ENCODE measurements around the gene STARD13.

Gene STARD13

DNA sequence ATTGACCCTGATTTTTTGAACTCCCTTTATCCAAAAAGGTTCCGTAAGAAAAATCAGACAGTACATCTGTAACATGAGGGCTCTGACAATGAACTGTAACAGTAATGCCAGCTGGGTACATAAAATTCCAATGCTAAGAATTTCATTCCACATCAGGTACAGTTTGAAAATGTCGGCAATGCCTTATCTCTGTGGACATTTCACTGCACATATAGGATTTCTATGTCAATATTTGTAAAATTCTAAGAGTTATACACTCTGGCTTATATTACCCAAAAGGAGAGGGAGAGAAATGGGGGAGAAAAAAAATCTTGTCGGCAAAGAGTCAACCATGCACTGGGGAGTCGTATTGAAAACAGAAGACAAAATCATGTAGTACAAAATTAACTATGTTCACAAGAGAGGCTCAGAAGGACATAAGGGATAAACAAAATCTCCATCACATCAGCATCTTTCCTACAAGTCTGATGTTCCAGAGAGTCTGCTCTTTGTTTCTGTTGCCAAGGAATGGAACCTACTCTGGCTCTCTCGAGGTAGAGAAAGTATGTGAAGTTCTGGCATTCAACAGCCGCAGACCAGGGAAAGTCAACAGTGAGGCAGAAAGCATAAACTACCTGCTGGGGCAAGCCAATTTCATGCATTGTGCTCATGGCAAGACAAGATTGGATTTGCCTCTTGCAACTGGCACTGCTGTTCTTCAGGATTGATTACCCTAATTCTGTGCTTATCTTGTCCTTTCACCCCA is 72.4 kb downstream of the STARD13 start:
- Histone ChIP-seq H4K20me1 (no peaks in the 10 kb centered on the region), H3K27ac (no peak overlapping the region), H3K4me3 (no peak overlapping the region), H3K4me2 (no peak overlapping the region), H3K9me3 (no peaks in the 10 kb centered on the region), H3K4me1 (no peaks in the 10 kb centered on the region), H3K9ac (no peak overlapping the region), H3K27me3 (no peaks in the 10 kb centered on the region), H3K36me3 (no peaks in the 10 kb centered on the region)
- no peak for TF ChIP-seq Cebpa-rat (IDR thresholded peaks at IDR 0.05)

DNA sequence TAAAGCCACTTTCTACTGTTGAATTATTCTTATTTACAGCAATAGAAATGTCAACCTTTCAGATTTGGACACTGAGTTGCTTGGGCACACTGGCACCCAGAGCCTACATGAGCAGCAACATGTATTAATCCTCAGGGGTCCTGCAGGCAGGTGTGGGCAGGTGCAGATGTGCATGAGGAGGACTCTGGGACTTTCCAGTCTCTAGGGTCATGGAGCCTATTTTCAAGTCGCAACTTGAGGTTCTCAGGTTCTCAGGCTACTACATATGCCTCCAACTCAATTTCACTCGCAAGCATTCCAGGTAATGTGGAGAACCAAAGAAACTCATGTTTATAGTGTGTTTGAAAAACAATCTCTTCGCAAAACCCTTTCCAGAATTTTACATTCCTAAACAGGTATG is 73.2 kb downstream of the STARD13 start:
- Histone ChIP-seq H3K9me3 (no peaks in the 10 kb centered on the region), H3K4me3 (no peak overlapping the region), H3K27me3 (no peaks in the 10 kb centered on the region), H3K36me3 (no peaks in the 10 kb centered on the region), H3K9ac (no peak overlapping the region), H3K27ac (no peak overlapping the region), H3K4me1 (peaks cover 3% of the 10 kb centered on the region; the same call in 1 of the 2 replicates), H4K20me1 (no peaks in the 10 kb centered on the region), H3K4me2 (no peak overlapping the region)
- TF ChIP-seq Cebpa-rat (IDR thresholded peaks at IDR 0.05): no peak

GRCh38 chr13:33210090-33210489 is 75.5 kb downstream of the STARD13 start:
- Histone ChIP-seq H3K4me2 (no peak overlapping the region), H4K20me1 (no peaks in the 10 kb centered on the region), H3K4me3 (no peak overlapping the region), H3K27me3 (no peaks in the 10 kb centered on the region), H3K9ac (no peak overlapping the region), H3K36me3 (no peaks in the 10 kb centered on the region), H3K27ac (no peak overlapping the region), H3K9me3 (no peaks in the 10 kb centered on the region), H3K4me1 (peaks cover 26% of the 10 kb centered on the region)
- TF ChIP-seq Cebpa-rat (IDR thresholded peaks at IDR 0.05): no peak

DNA sequence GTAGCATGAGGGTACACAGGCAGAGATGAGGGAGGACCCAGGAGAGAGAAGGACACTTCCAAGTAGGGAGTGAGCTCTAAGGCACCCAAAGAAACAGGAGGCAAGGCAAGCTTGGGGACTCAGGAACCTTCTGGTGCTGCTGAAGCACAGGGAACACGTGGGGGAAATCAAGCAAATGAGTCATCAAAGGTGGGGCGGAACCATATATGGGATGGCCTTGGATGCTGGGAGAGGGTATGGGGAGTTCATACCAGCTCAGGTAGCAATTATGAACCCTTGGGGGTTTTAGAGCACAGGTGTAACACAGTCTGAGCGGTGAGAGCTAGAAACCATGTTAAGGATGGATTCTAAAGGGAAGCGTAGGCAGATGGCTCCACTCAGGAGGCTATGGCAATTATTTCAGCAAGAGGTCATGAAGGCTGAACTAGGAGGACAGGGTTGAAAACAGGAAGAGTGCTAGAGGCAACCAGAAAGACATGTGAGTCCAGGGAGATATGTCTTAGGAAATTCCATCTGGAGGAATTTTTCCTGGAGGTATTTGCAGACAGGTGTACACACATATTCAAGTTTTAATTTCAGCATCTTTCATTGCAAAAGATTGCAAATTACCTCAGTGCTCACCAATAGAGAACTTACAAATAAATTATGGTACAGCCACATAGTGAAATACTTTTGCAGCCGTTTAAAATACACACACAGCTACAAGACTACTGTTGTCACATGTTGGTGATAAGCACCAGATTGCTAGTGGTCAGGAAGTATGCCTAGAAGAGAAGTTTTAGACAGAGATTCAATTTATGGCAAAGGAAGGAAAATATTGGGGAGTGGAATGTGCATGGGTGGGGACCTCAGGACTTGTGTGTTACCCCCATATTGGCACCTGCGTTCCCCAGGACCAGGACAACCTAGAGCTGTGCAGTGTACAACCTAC is 77.0 kb downstream of the STARD13 start:
- peaks cover 41% of the 10 kb centered on the region for H3K4me1 ChIP-seq
- no peak overlapping the region for H3K9ac ChIP-seq
- no peaks in the 10 kb centered on the region for H3K36me3 ChIP-seq
- no peak overlapping the region for H3K4me2 ChIP-seq
- no peak for TF ChIP-seq Cebpa-rat (IDR thresholded peaks at IDR 0.05)
- H3K27me3 ChIP-seq: no peaks in the 10 kb centered on the region
- H3K9me3 ChIP-seq: no peaks in the 10 kb centered on the region
- no peak overlapping the region for H3K27ac ChIP-seq
- no peaks in the 10 kb centered on the region for H4K20me1 ChIP-seq
- no peak overlapping the region for H3K4me3 ChIP-seq

DNA sequence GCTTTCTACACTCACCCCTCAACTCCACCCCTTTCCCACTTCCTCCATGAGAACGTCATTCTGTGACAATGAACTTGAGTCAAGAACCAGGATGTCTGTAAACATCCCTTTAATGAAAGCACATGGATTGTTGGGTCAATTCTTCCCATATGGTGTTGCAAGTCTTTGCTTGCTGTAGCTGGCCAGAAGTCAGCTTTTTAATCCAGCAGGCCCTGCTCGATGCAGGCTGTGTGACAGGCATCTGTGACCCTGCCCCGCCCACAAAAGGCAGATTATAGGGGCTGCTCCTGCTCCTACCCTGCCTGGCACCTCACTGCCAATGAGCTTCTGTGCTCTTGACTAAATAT is 78.0 kb downstream of the STARD13 start:
- no peak overlapping the region for H3K4me3 ChIP-seq
- no peaks in the 10 kb centered on the region for H3K36me3 ChIP-seq
- no peak for TF ChIP-seq Cebpa-rat (IDR thresholded peaks at IDR 0.05)
- H3K27me3 ChIP-seq: no peaks in the 10 kb centered on the region
- H3K4me1 ChIP-seq: peaks cover 51% of the 10 kb centered on the region
- no peak overlapping the region for H3K4me2 ChIP-seq
- no peaks in the 10 kb centered on the region for H4K20me1 ChIP-seq
- no peaks in the 10 kb centered on the region for H3K9me3 ChIP-seq
- no peak overlapping the region for H3K9ac ChIP-seq
- no peak overlapping the region for H3K27ac ChIP-seq

- Histone ChIP-seq H3K27ac (no peak overlapping the region), H3K9me3 (no peaks in the 10 kb centered on the region), H3K27me3 (no peaks in the 10 kb centered on the region), H3K4me3 (no peak overlapping the region), H3K4me1 (peaks cover 54% of the 10 kb centered on the region), H3K36me3 (no peaks in the 10 kb centered on the region), H4K20me1 (no peaks in the 10 kb centered on the region), H3K9ac (no peak overlapping the region), H3K4me2 (no peak overlapping the region)
- no peak for TF ChIP-seq Cebpa-rat (IDR thresholded peaks at IDR 0.05)
These were observed 78.5 kb downstream of the STARD13 start for GRCh38 chr13:33206945-33207614.

DNA sequence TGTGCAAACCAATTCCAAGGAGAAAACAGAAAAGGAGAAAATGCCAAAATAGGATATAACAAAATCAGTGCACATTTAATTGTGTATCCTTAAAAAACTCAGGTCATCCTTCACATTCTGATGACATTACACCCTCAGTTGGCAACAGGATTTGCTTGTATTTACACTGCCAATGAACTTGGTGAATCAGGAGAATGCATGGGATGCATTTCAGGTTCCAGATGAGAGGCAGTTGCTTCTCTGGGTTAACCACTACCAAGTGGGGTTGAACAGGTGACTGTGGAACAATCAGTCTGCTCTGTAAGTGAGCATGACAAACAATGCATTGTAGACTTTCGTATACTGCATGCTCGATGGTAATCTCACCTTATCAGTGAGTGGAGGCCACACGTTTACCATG is 79.1 kb downstream of the STARD13 start:
- H3K27ac ChIP-seq: no peak overlapping the region

DNA sequence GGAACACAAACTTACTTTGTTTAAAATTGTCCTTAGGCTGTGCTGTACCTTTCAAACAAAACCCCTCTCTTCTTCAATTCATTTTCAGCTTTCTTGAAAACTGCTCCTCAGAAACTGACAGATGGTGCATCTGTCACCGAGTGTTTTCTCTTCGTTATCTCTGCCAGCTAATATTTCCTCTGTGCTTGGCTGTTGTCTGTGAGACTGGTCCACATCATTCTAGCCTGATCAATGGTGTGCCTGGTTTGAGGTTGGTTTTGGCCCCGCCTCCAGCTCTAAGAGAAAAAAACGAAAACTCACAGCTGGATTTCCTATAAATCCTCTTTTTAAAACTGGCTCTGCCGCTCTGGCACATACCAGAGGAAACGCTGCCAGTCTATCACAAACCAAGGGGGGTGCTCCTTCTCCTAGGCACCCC is 79.7 kb downstream of the STARD13 start:
- Histone ChIP-seq H3K4me3 (peak overlapping the region; percentile 31; the same call in 1 of the 2 replicates), H4K20me1 (no peaks in the 10 kb centered on the region), H3K4me2 (peak overlapping the region; percentile 53), H3K27ac (peak overlapping the region; percentile 20; the same call in 1 of the 2 replicates), H3K9me3 (no peaks in the 10 kb centered on the region), H3K36me3 (no peaks in the 10 kb centered on the region), H3K4me1 (peaks cover 54% of the 10 kb centered on the region), H3K9ac (no peak overlapping the region), H3K27me3 (no peaks in the 10 kb centered on the region)
- no peak for TF ChIP-seq Cebpa-rat (IDR thresholded peaks at IDR 0.05)

More for the DNA sequence above, 79.1 kb downstream of the STARD13 start:
- Histone ChIP-seq H3K27me3 (no peaks in the 10 kb centered on the region), H3K4me2 (peak overlapping the region; percentile 53), H3K36me3 (no peaks in the 10 kb centered on the region), H4K20me1 (no peaks in the 10 kb centered on the region), H3K9me3 (no peaks in the 10 kb centered on the region), H3K4me3 (no peak overlapping the region), H3K9ac (no peak overlapping the region), H3K4me1 (peaks cover 54% of the 10 kb centered on the region)
- TF ChIP-seq Cebpa-rat (IDR thresholded peaks at IDR 0.05): no peak

- peak overlapping the region; percentile 53 for H3K4me2 ChIP-seq
- no peaks in the 10 kb centered on the region for H4K20me1 ChIP-seq
- TF ChIP-seq Cebpa-rat (IDR thresholded peaks at IDR 0.05): no peak
- no peaks in the 10 kb centered on the region for H3K9me3 ChIP-seq
- H3K27me3 ChIP-seq: no peaks in the 10 kb centered on the region
- H3K4me1 ChIP-seq: peaks cover 54% of the 10 kb centered on the region
- H3K4me3 ChIP-seq: peak overlapping the region; percentile 31; the same call in 1 of the 2 replicates
- H3K27ac ChIP-seq: peak overlapping the region; percentile 20; the same call in 1 of the 2 replicates
- no peak overlapping the region for H3K9ac ChIP-seq
- no peaks in the 10 kb centered on the region for H3K36me3 ChIP-seq
These were observed 80.3 kb downstream of the STARD13 start for GRCh38 chr13:33205224-33205623.

Measured in BLaER1 (cell line).